ENCODE measurements around the gene UNC45A. TPM values are rescaled to one million over a fixed set of nuclear protein-coding genes. Genes with fewer than 3 reads are reported as not detected.

The UNC45A gene
- polyA plus RNA-seq, 3 donors, result 29.3 to 42.6 (median 30.4) TPM

DNA sequence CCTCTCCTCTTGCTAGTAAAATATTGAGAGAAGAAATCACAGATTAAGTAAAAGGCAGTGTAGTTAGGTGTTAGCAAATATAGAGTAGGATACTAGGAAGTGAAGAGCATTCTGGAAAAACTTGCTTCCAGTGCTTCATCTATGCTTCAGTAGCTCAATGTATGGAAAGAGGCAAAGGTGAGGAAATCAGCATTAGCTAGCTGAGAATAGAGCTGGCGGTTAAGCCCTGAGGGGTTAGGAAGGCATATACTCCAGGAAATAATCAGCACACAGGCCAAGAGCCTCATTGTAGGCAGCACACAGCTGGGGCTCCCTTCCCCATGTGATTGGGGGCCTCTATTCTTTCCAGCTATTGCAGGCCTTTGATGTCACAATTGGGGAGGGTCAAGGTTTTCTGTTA lies 33.3 kb downstream of the UNC45A start:
- Mint-ChIP-seq H3K27ac (peak overlapping the region in 2 of 7 donors; percentile 11 to 73), H3K4me1 (no peaks in the 10 kb centered on the region), H3K4me3 (no peak overlapping the region), H3K9me3 (no peaks in the 10 kb centered on the region), H3K27me3 (ENCODE audit: low read depth in 3 of 3) (no peaks in the 10 kb centered on the region), H3K36me3 (peaks cover 67 to 80% of the 10 kb centered on the region in 2 donors)
- H3K79me2 ChIP-seq (ENCODE audit: insufficient read depth, low read length), result no peaks in the 10 kb centered on the region
- H3K4me1 ChIP-seq (ENCODE audit: control insufficient read depth in 1 of 2, insufficient read depth in 2 of 2, low read length in 2 of 2), result no peaks in the 10 kb centered on the region
- intact Hi-C loops (cut with micrococcal nuclease), result no loop called here
- H3K27me3 ChIP-seq (ENCODE audit: control insufficient read depth in 2 of 2, insufficient read depth in 2 of 2, low read length in 2 of 2), result no peaks in the 10 kb centered on the region
- WGBS (ENCODE audit: insufficient coverage), result no CpG with 5 or more reads among the region's 1 CpG
- H3K9ac ChIP-seq (ENCODE audit: insufficient read depth, low read length, poor library complexity, severe bottlenecking), result no peak overlapping the region
- H3K4me2 ChIP-seq (replicated peaks; ENCODE audit: extremely low read depth, low read length, poor library complexity, severe bottlenecking), result no peak overlapping the region
- H2AFZ ChIP-seq (ENCODE audit: insufficient read depth, low read depth, low read length, poor library complexity, severe bottlenecking), result no peak overlapping the region
- DNase-seq, result no peak
- TF ChIP-seq, protein P1, sequence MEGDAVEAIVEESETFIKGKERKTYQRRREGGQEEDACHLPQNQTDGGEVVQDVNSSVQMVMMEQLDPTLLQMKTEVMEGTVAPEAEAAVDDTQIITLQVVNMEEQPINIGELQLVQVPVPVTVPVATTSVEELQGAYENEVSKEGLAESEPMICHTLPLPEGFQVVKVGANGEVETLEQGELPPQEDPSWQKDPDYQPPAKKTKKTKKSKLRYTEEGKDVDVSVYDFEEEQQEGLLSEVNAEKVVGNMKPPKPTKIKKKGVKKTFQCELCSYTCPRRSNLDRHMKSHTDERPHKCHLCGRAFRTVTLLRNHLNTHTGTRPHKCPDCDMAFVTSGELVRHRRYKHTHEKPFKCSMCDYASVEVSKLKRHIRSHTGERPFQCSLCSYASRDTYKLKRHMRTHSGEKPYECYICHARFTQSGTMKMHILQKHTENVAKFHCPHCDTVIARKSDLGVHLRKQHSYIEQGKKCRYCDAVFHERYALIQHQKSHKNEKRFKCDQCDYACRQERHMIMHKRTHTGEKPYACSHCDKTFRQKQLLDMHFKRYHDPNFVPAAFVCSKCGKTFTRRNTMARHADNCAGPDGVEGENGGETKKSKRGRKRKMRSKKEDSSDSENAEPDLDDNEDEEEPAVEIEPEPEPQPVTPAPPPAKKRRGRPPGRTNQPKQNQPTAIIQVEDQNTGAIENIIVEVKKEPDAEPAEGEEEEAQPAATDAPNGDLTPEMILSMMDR (IDR thresholded peaks at IDR 0.05), result no peak
- no peak overlapping the region for H3K27ac ChIP-seq (ENCODE audit: low read depth in 1 of 2, low read length in 2 of 2)
- H3K36me3 ChIP-seq (replicated peaks in 1 of 2; ENCODE audit: control insufficient read depth in 1 of 2, insufficient read depth in 2 of 2, low read length in 2 of 2), result peaks cover 49 to 93% of the 10 kb centered on the region in 2 donors
- no peak overlapping the region for H3K4me3 ChIP-seq (replicated peaks in 1 of 3; ENCODE audit: low read depth in 2 of 3, low read length in 3 of 3)
- H3K9me3 ChIP-seq (replicated peaks in 1 of 2; ENCODE audit: control insufficient read depth in 1 of 2, insufficient read depth in 1 of 2, low read length in 2 of 2), result no peaks in the 10 kb centered on the region
- H4K20me1 ChIP-seq (ENCODE audit: insufficient read depth, low read length), result no peaks in the 10 kb centered on the region

DNA sequence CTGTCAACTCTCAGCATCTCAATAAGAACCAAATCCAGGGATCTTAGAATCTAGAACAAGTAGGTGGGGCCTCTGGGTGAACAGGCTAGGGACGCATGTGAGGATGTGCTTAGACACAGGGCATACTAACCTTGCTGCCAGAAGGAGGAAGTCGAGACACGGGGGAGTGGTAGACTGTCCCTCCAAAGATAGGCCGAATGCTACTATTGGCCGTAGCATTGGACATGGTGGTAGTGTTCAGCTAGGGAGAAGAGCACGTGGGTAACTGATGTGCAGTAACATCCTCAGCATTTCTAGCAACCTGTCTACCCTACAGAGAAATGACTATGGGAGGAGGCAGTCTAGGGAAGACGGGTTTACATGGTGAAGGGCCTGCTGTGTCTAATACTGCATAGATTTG lies 35.2 kb downstream of the UNC45A start:
- intact Hi-C loops (cut with micrococcal nuclease), result no loop called here

More for the DNA sequence above, 35.2 kb downstream of the UNC45A start:
- H3K9me3 Mint-ChIP-seq, result no peaks in the 10 kb centered on the region
- no peak overlapping the region for H3K4me3 ChIP-seq (replicated peaks in 1 of 3; ENCODE audit: low read depth in 2 of 3, low read length in 3 of 3)
- H3K4me3 Mint-ChIP-seq, result no peak overlapping the region
- H4K20me1 ChIP-seq (ENCODE audit: insufficient read depth, low read length), result no peaks in the 10 kb centered on the region
- H2AFZ ChIP-seq (ENCODE audit: insufficient read depth, low read depth, low read length, poor library complexity, severe bottlenecking), result no peak overlapping the region
- TF ChIP-seq, protein P1 (IDR thresholded peaks at IDR 0.05), result no peak
- no peaks in the 10 kb centered on the region for H3K27me3 Mint-ChIP-seq (ENCODE audit: low read depth in 3 of 3)
- no peaks in the 10 kb centered on the region for H3K4me1 Mint-ChIP-seq
- H3K79me2 ChIP-seq (ENCODE audit: insufficient read depth, low read length), result no peaks in the 10 kb centered on the region
- no peak overlapping the region for H3K27ac ChIP-seq (ENCODE audit: low read depth in 1 of 2, low read length in 2 of 2)
- no peaks in the 10 kb centered on the region for H3K9me3 ChIP-seq (replicated peaks in 1 of 2; ENCODE audit: control insufficient read depth in 1 of 2, insufficient read depth in 1 of 2, low read length in 2 of 2)
- WGBS (ENCODE audit: insufficient coverage), result 95% methylated on average over 3 of the region's 7 CpGs
- no peaks in the 10 kb centered on the region for H3K4me1 ChIP-seq (ENCODE audit: control insufficient read depth in 1 of 2, insufficient read depth in 2 of 2, low read length in 2 of 2)
- peak overlapping the region in 2 of 7 donors; percentile 11 to 18 for H3K27ac Mint-ChIP-seq
- H3K27me3 ChIP-seq (ENCODE audit: control insufficient read depth in 2 of 2, insufficient read depth in 2 of 2, low read length in 2 of 2), result no peaks in the 10 kb centered on the region
- peaks cover 63 to 93% of the 10 kb centered on the region in 2 donors for H3K36me3 ChIP-seq (replicated peaks in 1 of 2; ENCODE audit: control insufficient read depth in 1 of 2, insufficient read depth in 2 of 2, low read length in 2 of 2)
- H3K4me2 ChIP-seq (replicated peaks; ENCODE audit: extremely low read depth, low read length, poor library complexity, severe bottlenecking), result no peak overlapping the region
- no peak for DNase-seq
- no peak overlapping the region for H3K9ac ChIP-seq (ENCODE audit: insufficient read depth, low read length, poor library complexity, severe bottlenecking)
- H3K36me3 Mint-ChIP-seq, result peaks cover 73 to 81% of the 10 kb centered on the region in 2 donors

Measured in CD14-positive monocyte (primary cell).